Activated CD8-positive, alpha-beta T cell treated with anti-CD3 and anti-CD28 coated beads for 36 hours (primary cell): ENCODE measurements around the gene DLL1. TPM values are rescaled to one million over a fixed set of nuclear protein-coding genes. Genes with fewer than 3 reads are reported as not detected.
A peak's percentile ranks its signal among the peaks of the same experiment; 100 is the strongest.

Experiments
- ATAC-seq: fragments of 200-7000 bp; cut with Tn5 transposase; one replicate; pipeline ENCODE4 v1.10.0; 2021; ENCODE audit warnings: mild to moderate bottlenecking, moderate library complexity
- CTCF ChIA-PET: fragments of 350-600 bp; sonication (Branson Sonifier 250); formaldehyde crosslinking; loops from one replicate; lab custom pipeline; 2021; ENCODE audit warnings: antibody characterized with exemption; lab: Charles Lee
- POLR2A ChIA-PET: fragments of 350-600 bp; sonication (Branson Sonifier 250); formaldehyde crosslinking; loops from one replicate; lab custom pipeline; 2021; ENCODE audit warnings: antibody characterized with exemption; lab: Charles Lee
- DNase-seq: peaks from one replicate; pipeline ENCODE4 v3.0.0-alpha.2; 2020
- H3K27ac Mint-ChIP-seq: one replicate; pipeline ENCODE4 v1.8.0; 2021; ENCODE audit warnings: mild to moderate bottlenecking, mixed read lengths
- H3K27me3 Mint-ChIP-seq: one replicate; pipeline ENCODE4 v1.8.0; 2021; ENCODE audit warnings: mixed read lengths
- H3K36me3 Mint-ChIP-seq: one replicate; pipeline ENCODE4 v1.8.0; 2021; ENCODE audit warnings: low read depth, mixed read lengths
- H3K4me1 Mint-ChIP-seq: one replicate; pipeline ENCODE4 v1.8.0; 2021; ENCODE audit warnings: low read depth, mixed read lengths
- H3K4me3 Mint-ChIP-seq: one replicate; pipeline ENCODE4 v1.8.0; 2021; ENCODE audit warnings: mild to moderate bottlenecking, moderate library complexity, mixed read lengths
- H3K9me3 Mint-ChIP-seq: one replicate; pipeline ENCODE4 v1.8.0; 2021; ENCODE audit warnings: mixed read lengths
- CTCF ChIP-seq: fragments of 200-600 bp; IDR thresholded peaks from one replicate; pipeline ENCODE4 v1.8.0; 2022; ENCODE audit warnings: antibody characterized with exemption, mild to moderate bottlenecking
- intact Hi-C: fragments of 100-400 bp; cut with micrococcal nuclease; formaldehyde crosslinking; loops from one replicate; pipeline ENCODE4 v1.10.0; 2022
- total RNA-seq, 2 experiments: library from RNA; stranded (reverse); gene quantifications; one replicate each; pipeline ENCODE4 v1.2.3, GENCODE V29; 2021

The DLL1 gene
- total RNA-seq, 2 experiments from 2014 or later, result 1.9 to 2.4 TPM

DNA sequence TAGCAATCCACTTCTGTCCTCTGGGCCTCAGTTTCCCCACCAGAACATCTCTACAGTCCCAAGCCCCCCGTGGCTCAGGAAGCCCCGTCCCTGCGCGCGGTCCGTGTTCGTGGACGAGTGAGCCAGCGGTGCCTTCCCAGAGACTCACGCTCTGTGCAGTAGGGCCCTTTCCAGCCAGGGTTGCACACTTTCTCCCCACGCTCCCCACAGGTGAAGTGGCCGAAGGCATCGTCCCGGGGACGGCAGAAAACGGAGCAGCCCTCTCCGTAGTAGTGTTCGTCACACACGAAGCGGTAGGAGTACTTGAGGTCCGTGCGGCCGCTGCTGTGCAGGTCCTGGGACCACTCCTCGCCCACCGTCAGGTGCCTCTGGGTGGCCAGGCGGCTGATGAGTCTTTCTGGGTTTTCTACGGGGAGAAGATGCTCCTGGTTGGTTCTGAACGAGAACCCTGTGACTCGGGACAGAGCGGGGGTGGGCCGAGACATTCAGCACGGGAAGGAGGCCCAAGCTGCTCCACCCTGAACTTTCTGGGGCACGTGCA is 2.7 kb downstream of the DLL1 start:
- intact Hi-C loops, result no loop called here
- no peak for DNase-seq
- no peaks in the 10 kb centered on the region for H3K9me3 Mint-ChIP-seq
- CTCF ChIA-PET, result no interaction called here
- no peak for TF ChIP-seq CTCF
- peaks cover 23% of the 10 kb centered on the region for H3K4me1 Mint-ChIP-seq
- POLR2A ChIA-PET, result interaction anchor here (0.9 to 1.3 kb wide), 2 partner anchors 9 to 295 kb away, joined by 3 to 4 read pairs; no protein-coding TSS in a partner anchor
- peaks cover 2% of the 10 kb centered on the region for H3K36me3 Mint-ChIP-seq
- H3K4me3 Mint-ChIP-seq, result peak overlapping the region; percentile 79
- peaks cover 18% of the 10 kb centered on the region for H3K27me3 Mint-ChIP-seq
- ATAC-seq, result no peak
- H3K27ac Mint-ChIP-seq, result peak overlapping the region; percentile 78

DNA sequence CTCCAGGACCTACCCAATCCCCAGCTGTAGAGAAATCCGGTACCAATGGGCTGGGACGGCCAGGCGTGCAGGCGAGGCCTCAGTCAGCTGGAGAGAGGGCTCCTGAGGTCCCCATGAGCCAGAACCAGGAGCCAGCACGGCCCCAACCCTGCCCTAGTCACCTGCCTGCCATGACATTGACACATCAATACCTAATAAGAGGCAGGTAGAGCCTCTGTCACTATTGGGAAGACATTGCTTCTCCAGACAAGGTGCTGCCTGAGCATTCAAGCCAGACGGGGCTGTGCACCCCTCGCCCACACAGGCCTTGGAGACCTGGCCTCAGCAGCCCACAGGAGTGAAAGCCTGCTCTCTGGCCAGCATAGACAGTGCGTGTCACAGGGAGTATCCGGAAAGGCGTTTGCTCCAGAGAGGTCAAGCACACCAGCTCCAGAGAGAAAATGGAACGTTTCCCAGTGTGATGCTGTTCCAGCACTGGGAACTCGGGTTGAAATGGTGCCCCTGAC is 3.5 kb downstream of the DLL1 start:
- H3K9me3 Mint-ChIP-seq, result no peaks in the 10 kb centered on the region
- TF ChIP-seq CTCF, result no peak
- ATAC-seq, result no peak
- H3K36me3 Mint-ChIP-seq, result peaks cover 2% of the 10 kb centered on the region
- ChIA-PET CTCF (no interaction called here), POLR2A (interaction anchor here (1.4 kb wide), 1 partner anchor 16 kb away, joined by 4 read pairs; no protein-coding TSS in a partner anchor)
- no peak overlapping the region for H3K27ac Mint-ChIP-seq
- no peak overlapping the region for H3K4me3 Mint-ChIP-seq
- no peak for DNase-seq
- peaks cover 11% of the 10 kb centered on the region for H3K27me3 Mint-ChIP-seq
- peaks cover 15% of the 10 kb centered on the region for H3K4me1 Mint-ChIP-seq
- intact Hi-C loops, result no loop called here

DNA sequence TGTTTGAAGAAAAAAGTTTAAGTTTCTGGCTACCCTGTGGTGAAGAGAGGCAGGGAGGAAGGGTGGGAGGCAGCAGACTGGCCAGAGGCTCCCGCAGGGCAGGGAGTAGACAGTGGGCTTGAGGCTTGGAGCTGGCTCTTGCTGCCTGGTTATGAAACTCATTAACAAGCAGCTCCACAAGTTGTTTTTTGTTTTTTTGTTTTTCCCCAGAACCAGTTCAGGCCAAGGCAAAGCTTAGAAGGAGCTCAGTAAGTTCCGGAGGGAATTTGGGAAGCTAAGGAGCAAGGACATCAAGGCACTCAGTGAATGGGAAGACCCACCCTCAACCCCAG is 4.0 kb downstream of the DLL1 start:
- DNase-seq (no peak), ATAC-seq (no peak)
- Mint-ChIP-seq H3K36me3 (peaks cover 2% of the 10 kb centered on the region), H3K9me3 (no peaks in the 10 kb centered on the region), H3K27ac (no peak overlapping the region), H3K4me1 (peaks cover 10% of the 10 kb centered on the region), H3K4me3 (no peak overlapping the region), H3K27me3 (peaks cover 6% of the 10 kb centered on the region)
- ChIA-PET CTCF (no interaction called here), POLR2A (interaction anchor here (1.4 kb wide), 1 partner anchor 15 kb away, joined by 4 read pairs; no protein-coding TSS in a partner anchor)
- intact Hi-C loops, result no loop called here
- TF ChIP-seq CTCF, result no peak

DNA sequence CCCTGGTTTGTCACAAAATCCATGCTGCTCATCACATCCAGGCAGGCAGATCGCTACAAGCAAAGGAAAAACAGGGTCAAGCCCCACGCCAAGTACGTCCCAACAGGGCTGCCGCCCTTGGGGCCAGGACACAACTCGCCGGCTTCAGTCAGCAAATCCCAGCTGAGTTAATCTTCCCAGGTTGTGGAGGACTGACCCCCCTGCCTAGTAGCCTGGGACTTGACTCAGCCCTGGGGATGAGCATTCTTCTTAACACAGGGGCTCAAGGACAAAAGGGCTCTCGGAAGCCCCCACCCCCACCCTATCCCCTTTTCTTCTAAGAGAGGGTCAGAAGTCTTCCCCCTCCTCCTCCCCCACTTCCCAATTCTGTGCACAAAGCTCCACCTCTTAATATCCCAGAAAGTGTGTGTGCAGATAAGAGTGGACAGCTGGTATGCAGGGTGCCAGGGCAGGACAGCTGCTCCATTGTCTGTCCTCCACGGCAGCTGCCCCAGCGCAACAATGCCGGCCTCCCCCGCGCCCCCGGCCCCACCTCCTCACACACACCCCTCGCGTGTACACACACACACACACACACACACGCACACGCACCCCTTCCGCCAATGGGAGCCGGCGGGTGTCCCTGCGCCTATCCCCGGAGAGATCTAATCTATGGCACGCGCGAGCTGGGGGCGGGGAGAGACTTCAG is 4.5 kb downstream of the DLL1 start:
- DNase-seq (no peak), ATAC-seq (no peak)
- Mint-ChIP-seq H3K36me3 (peaks cover 2% of the 10 kb centered on the region), H3K27me3 (peaks cover 2% of the 10 kb centered on the region), H3K9me3 (no peaks in the 10 kb centered on the region), H3K4me3 (no peak overlapping the region), H3K4me1 (peaks cover 8% of the 10 kb centered on the region), H3K27ac (no peak overlapping the region)
- ChIA-PET CTCF (no interaction called here), POLR2A (interaction anchor here (1.4 kb wide), 1 partner anchor 15 kb away, joined by 4 read pairs; no protein-coding TSS in a partner anchor)
- intact Hi-C loops, result no loop called here
- TF ChIP-seq CTCF, result no peak

GRCh38 chr6:170285482-170285881 is 5.4 kb downstream of the DLL1 start:
- intact Hi-C loops, result no loop called here
- TF ChIP-seq CTCF, result no peak
- ChIA-PET CTCF (no interaction called here), POLR2A (interaction anchor here (1.1 kb wide), 1 partner anchor 14 kb away, joined by 3 read pairs; no protein-coding TSS in a partner anchor)
- no peak overlapping the region for H3K4me3 Mint-ChIP-seq
- ATAC-seq, result no peak
- DNase-seq, result no peak
- peaks cover 2% of the 10 kb centered on the region for H3K36me3 Mint-ChIP-seq
- H3K27ac Mint-ChIP-seq, result no peak overlapping the region
- H3K9me3 Mint-ChIP-seq, result no peaks in the 10 kb centered on the region
- H3K4me1 Mint-ChIP-seq, result peaks cover 8% of the 10 kb centered on the region
- peaks cover 2% of the 10 kb centered on the region for H3K27me3 Mint-ChIP-seq
